ENCODE data around the gene DVL1.

Gene DVL1

GRCh38 chr1:1340791-1341548, 8.2 kb downstream of the DVL1 start:
- DNase-seq (ENCODE audit: low read depth) = no peak

- DNase-seq (ENCODE audit: low read depth) = no peak
Observed at GRCh38 chr1:1340185-1340584, 9.0 kb downstream of the DVL1 start.

DNA sequence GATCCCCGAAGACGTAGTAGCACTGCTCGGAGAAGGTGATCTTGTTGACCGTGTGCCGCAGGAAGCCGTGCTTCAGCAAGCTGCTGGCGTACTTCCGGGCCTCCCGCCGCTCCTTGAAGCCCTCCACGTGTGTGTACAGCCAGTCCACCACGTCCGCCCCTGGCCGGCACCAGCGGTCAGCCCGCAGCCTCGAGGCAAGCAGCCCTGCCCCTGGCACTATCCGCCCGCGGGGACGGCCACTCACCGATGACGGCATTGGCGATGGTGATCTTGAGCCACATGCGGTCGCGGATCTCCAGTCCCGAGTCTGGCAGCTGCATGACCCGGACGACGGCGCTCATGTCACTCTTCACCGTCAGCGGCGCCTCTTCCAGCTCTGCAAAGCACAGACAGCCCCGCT, 10.9 kb downstream of the DVL1 start:
- no peak for DNase-seq (ENCODE audit: low read depth)

GRCh38 chr1:1337793-1338147, 11.4 kb downstream of the DVL1 start:
- DNase-seq (ENCODE audit: low read depth) = peak; percentile 20

DNA sequence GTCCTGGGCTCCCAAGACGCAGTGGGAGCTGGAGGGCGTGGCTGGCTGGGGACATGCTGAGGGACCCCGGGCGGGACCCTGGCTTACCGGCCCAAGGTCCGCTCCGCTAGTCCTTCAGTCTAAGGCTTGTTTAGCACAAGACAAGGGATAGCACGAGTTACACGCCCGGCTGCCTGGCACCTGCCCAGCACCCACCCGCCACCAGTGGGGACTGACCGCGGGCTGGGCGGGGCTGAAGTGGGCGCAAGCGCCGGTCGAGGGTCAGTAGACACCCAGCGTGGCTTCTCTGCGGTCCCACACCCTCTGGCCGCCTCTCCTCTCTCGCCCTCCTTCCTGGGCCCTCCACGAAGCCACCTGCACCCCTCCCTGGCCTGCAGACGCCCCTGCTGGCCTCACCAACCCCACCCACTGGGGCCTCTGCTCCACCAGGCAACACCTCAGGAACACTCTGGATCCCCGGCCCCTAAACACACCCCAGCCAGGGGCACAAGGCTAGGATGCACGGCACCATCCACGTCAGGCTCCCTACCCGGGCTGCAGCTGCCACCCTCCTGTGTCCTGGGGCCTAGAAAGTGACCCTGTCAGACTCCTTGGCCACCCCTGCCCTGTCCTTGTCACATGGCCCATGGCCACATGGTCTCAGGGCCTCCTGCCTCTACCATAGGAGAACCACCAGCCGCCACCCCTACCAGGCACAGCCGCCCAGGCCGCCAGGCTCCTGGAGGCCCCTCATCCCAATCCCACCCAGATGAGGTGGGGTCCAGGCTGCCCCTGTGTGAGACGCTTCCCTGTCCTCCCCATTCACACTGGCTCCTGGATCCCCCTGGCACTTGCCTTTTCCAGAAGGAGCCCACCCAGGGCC, 12.1 kb downstream of the DVL1 start:
- DNase-seq (ENCODE audit: low read depth) = no peak

- DNase-seq (ENCODE audit: low read depth) = no peak
Observed at GRCh38 chr1:1336446-1336845, 12.8 kb downstream of the DVL1 start.

DNA sequence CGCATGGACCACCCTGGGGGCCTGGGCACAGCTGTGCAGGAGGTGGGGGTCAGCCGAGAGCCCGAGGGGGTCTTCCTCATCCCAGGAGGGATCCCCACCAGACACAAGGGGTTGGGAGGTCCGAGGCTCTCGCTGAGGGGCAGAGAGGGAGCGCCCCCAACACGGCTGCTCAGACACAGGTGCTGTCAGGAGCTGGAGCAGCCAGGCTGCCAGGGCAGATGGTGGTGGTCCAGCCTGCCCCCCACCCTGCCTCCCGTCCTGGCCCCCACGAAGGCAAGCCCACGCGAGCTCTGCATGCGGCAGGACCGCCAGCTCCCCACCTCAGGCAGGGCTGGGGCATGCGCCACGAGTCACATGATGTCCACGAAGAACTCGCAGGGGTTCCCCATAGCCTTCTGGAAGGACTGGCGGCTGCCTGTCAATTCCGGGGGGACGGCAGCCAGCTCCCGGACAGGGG, 13.4 kb downstream of the DVL1 start:
- DNase-seq (ENCODE audit: low read depth) = no peak

DNA sequence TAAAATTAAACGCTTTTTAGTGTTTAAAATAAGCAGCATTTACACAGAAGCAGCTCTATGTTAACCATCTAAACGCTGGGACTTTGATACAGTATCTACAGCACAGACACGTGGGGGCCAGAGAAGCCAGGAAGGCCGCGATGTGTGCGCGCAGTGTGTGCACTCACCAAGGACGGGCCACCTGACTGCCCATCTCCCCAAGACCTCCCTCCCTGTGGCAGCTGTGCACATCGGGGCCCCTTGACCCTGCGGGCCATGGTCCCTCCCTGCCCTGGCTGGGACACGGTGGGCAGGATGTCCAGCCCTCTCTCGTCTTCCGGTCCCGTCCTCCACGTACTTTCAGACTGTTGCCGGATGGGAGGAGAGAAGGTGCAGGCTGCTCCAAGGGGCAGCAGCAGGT, 13.9 kb downstream of the DVL1 start:
- DNase-seq (ENCODE audit: low read depth) = no peak

DNA sequence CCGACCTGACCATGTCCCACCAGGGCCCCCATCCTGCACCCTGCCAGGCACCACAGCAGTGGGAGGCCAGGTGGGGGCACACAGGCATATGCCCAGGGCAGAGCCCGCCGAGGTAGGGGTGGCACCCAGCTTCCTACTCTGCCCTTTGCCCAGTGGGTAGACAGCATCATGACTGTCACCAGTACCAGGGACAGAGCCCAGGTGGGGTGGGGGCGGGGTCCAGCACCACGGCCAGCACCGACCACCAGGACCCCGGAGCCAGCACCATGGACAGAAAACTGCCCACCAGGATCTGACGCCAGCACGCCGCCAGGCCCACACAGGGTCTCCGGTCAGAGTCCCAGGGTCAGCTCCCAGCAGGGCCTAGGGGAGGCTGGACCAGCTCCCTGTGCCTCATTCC, 14.4 kb downstream of the DVL1 start:
- no peak for DNase-seq (ENCODE audit: low read depth)

DNA sequence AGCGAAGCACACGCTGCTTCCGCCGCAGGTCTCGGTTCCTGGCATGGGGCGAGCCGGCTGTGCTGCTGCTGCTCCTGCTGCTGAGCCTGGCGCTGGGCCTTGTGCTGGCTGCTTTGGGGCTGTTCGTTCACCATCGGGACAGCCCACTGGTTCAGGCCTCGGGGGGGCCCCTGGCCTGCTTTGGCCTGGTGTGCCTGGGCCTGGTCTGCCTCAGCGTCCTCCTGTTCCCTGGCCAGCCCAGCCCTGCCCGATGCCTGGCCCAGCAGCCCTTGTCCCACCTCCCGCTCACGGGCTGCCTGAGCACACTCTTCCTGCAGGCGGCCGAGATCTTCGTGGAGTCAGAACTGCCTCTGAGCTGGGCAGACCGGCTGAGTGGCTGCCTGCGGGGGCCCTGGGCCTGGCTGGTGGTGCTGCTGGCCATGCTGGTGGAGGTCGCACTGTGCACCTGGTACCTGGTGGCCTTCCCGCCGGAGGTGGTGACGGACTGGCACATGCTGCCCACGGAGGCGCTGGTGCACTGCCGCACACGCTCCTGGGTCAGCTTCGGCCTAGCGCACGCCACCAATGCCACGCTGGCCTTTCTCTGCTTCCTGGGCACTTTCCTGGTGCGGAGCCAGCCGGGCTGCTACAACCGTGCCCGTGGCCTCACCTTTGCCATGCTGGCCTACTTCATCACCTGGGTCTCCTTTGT, 15.5 kb downstream of the DVL1 start:
- no peak for DNase-seq (ENCODE audit: low read depth)

DNA sequence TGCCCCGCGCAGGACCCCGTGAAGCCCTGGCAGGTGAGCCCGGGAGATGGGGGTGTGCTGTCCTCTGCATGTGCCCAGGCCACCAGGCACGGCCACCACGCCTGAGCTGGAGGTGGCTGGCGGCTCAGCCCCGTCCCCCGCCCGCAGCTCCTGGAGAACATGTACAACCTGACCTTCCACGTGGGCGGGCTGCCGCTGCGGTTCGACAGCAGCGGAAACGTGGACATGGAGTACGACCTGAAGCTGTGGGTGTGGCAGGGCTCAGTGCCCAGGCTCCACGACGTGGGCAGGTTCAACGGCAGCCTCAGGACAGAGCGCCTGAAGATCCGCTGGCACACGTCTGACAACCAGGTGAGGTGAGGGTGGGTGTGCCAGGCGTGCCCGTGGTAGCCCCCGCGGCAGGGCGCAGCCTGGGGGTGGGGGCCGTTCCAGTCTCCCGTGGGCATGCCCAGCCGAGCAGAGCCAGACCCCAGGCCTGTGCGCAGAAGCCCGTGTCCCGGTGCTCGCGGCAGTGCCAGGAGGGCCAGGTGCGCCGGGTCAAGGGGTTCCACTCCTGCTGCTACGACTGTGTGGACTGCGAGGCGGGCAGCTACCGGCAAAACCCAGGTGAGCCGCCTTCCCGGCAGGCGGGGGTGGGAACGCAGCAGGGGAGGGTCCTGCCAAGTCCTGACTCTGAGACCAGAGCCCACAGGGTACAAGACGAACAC, 16.3 kb downstream of the DVL1 start:
- no peak for DNase-seq (ENCODE audit: low read depth)

GRCh38 chr1:1332031-1332755, 17.0 kb downstream of the DVL1 start:
- DNase-seq (ENCODE audit: low read depth) = no peak

DNA sequence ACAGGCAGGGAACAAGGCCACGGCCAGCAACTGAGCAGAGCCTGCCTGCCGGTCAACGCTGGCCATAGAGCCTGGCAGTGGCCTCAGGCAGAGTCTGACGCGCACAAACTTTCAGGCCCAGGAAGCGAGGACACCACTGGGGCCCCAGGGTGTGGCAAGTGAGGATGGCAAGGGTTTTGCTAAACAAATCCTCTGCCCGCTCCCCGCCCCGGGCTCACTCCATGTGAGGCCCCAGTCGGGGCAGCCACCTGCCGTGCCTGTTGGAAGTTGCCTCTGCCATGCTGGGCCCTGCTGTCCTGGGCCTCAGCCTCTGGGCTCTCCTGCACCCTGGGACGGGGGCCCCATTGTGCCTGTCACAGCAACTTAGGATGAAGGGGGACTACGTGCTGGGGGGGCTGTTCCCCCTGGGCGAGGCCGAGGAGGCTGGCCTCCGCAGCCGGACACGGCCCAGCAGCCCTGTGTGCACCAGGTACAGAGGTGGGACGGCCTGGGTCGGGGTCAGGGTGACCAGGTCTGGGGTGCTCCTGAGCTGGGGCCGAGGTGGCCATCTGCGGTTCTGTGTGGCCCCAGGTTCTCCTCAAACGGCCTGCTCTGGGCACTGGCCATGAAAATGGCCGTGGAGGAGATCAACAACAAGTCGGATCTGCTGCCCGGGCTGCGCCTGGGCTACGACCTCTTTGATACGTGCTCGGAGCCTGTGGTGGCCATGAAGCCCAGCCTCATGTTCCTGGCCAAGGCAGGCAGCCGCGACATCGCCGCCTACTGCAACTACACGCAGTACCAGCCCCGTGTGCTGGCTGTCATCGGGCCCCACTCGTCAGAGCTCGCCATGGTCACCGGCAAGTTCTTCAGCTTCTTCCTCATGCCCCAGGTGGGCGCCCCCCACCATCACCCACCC, 17.9 kb downstream of the DVL1 start, which contains the start of gene TAS1R3:
TAS1R3 (plus strand) TSS at position 213 of the 898 bp plus-strand sequence; CDS start at position 279, 66 bp downstream.
- no peak for DNase-seq (ENCODE audit: low read depth)

DNA sequence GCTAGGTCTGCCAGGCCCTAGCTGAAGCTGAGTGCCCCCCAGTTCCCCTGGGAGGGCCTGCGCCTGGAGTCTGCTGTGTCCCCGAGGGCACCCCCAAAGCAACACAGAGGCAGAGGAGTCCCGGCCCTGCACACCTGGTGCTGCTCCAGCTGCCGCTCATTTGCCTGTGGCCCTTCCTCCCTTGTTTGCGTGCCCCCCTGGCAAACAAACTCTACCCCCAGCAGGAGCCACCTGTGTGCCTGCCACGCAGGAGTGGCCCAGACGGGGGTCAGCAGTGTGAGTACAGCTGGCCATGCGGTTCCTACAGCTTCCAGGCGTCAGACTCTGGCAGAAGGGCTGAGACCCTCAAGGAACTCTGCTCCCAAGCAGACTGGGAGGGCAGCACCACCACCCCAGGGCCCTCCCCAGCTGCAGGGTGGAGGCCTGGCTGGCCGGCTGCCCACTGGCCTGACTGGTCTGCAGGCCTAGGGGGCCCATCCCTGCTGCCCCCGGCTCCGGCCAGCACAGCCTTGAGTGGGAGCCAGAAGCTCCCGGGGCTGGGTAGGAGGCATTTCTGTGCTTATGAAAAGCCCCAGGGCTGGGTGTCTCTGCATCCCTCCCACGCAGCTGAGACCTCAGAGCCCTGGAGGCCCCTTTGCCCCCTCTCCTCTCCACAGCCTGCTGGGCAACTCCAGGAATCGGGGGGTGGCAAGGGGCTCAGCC, 18.7 kb downstream of the DVL1 start:
- DNase-seq (ENCODE audit: low read depth) = no peak

DNA sequence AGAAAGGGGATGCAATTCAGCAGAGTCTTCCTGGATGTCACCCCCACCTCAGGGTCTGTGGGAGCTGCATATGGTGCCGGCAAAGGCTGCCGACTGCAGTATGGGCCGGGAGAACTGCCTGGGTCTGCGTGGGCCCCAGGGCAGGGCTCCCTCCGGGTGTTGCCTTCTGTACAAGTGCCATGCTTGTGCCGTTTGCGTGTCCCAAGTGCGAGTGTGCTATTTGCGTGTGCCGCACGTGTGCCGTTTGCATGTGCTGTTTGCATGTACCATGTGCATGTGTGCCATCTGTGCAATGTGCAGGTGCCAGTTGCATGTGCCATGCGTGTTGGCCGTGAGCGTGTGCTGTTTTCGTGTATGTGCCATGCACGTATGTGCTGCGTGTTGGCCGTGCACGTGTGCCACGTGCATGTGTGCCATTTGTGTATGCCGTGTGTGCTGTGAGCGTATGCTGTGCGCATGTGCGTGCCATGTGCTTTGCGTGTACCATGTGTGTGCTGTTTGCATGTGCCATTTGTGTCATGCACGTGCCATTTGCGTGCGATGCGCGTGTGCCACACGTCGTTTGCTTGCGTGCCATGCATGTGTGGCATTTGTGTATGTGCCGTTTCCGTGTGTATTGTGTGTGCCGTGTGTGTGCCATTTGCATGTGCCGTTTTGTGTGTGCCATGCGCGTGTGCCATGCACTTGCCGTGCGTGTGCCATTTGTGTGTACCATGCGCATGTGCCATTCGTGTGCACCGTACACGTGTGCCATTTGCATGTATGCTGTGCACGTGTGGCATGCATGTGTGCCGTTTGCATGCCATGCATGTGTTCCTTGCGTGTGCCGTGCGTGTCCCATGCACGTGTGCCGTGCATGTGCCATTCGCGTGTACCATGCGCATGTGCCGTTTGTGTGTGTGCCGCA, 19.7 kb downstream of the DVL1 start:
- DNase-seq (ENCODE audit: low read depth) = no peak

GRCh38 chr1:1328254-1328653, 21.0 kb downstream of the DVL1 start:
- DNase-seq (ENCODE audit: low read depth) = no peak

DNA sequence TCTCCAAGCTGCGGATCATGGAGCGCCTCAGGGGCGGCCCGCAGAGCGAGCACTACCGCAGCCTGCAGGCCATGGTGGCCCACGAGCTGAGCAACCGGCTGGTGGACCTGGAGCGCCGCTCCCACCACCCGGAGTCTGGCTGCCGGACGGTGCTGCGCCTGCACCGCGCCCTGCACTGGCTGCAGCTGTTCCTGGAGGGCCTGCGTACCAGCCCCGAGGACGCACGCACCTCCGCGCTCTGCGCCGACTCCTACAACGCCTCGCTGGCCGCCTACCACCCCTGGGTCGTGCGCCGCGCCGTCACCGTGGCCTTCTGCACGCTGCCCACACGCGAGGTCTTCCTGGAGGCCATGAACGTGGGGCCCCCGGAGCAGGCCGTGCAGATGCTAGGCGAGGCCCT, 21.9 kb downstream of the DVL1 start:
- DNase-seq (ENCODE audit: low read depth) = no peak

DNA sequence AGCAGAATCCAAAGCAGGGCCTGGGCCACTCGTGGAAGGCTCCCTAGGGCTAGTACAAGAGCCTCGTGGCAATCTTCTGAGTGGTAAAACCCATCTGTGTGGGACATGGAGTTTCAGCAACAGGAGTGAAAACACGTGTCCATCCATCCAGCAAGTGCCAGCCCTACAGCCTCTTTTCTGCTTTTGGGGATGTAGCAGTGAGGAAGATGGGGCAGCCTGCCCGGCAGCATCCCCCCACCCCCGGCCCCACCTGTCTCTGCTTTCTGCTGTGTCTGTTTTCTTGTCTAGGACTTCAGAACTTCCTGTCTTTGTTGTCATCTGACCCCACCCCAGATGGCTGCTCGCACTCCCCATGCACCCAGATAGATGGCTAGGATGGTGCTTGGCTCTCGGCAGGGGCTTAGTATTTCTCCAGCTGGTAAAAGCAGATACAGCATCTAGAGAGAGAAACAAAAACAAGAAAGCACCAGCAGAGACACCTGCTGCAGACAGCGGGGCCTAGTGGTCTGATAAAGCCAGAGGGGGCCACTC, 23.1 kb downstream of the DVL1 start:
- DNase-seq (ENCODE audit: low read depth) = no peak

Data from T follicular helper cell (primary cell).